ENCODE measurements around the gene ACTL10.
A peak's percentile ranks its signal among the peaks of the same experiment; 100 is the strongest.

ACTL10 gene

GRCh38 chr20:33674294-33675135 is 7.8 kb downstream of the ACTL10 start, which contains the start of gene NECAB3 (continued):
- TF ChIP-seq, protein P1, sequence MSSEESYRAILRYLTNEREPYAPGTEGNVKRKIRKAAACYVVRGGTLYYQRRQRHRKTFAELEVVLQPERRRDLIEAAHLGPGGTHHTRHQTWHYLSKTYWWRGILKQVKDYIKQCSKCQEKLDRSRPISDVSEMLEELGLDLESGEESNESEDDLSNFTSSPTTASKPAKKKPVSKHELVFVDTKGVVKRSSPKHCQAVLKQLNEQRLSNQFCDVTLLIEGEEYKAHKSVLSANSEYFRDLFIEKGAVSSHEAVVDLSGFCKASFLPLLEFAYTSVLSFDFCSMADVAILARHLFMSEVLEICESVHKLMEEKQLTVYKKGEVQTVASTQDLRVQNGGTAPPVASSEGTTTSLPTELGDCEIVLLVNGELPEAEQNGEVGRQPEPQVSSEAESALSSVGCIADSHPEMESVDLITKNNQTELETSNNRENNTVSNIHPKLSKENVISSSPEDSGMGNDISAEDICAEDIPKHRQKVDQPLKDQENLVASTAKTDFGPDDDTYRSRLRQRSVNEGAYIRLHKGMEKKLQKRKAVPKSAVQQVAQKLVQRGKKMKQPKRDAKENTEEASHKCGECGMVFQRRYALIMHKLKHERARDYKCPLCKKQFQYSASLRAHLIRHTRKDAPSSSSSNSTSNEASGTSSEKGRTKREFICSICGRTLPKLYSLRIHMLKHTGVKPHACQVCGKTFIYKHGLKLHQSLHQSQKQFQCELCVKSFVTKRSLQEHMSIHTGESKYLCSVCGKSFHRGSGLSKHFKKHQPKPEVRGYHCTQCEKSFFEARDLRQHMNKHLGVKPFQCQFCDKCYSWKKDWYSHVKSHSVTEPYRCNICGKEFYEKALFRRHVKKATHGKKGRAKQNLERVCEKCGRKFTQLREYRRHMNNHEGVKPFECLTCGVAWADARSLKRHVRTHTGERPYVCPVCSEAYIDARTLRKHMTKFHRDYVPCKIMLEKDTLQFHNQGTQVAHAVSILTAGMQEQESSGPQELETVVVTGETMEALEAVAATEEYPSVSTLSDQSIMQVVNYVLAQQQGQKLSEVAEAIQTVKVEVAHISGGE (tag by site-specific recombination; conservative IDR thresholded peaks at IDR 0.05; ENCODE audit: low read depth): no peak
- TF ChIP-seq ZNF404 (tag by site-specific recombination; IDR thresholded peaks at IDR 0.05) (no peak), ZNF16 (tag by site-specific recombination; IDR thresholded peaks at IDR 0.05; ENCODE audit: low read depth) (no peak), GLI4 (tag by site-specific recombination; IDR thresholded peaks at IDR 0.05) (no peak), ZNF354C (tag by site-specific recombination; IDR thresholded peaks at IDR 0.05; ENCODE audit: borderline replicate concordance, low read depth) (no peak), ZNF112 (tag by site-specific recombination; IDR thresholded peaks at IDR 0.05) (no peak), ZNF140 (tag by site-specific recombination; IDR thresholded peaks at IDR 0.05) (no peak), ZNF114 (tag by site-specific recombination; IDR thresholded peaks at IDR 0.05) (no peak), ZNF521 (tag by site-specific recombination; IDR thresholded peaks at IDR 0.05) (no peak), ZNF792 (tag by site-specific recombination; IDR thresholded peaks at IDR 0.05) (no peak), ZNF658 (tag by site-specific recombination; IDR thresholded peaks at IDR 0.05) (no peak), ZNF398 (tag by site-specific recombination; IDR thresholded peaks at IDR 0.05) (peak; percentile 7; the same call in 1 of the 2 replicates), ZNF214 (tag by site-specific recombination; IDR thresholded peaks at IDR 0.05; ENCODE audit: borderline replicate concordance) (no peak), MEIS1 (CRISPR knock-in tag; IDR thresholded peaks at IDR 0.05; ENCODE audit: borderline replicate concordance) (no peak), PRDM1 (tag by site-specific recombination; IDR thresholded peaks at IDR 0.05) (no peak), SALL2 (tag by site-specific recombination; IDR thresholded peaks at IDR 0.05; ENCODE audit: borderline replicate concordance) (no peak), ZNF626 (tag by site-specific recombination; IDR thresholded peaks at IDR 0.05) (no peak), ZNF544 (tag by site-specific recombination; IDR thresholded peaks at IDR 0.05) (no peak), ZNF701 (tag by site-specific recombination; IDR thresholded peaks at IDR 0.05) (no peak), ZNF624 (tag by site-specific recombination; IDR thresholded peaks at IDR 0.05) (no peak), KLF8 (tag by site-specific recombination; IDR thresholded peaks at IDR 0.05) (peak; percentile 62; the same call in 1 of the 2 replicates), ZFP37 (tag by site-specific recombination; IDR thresholded peaks at IDR 0.05) (peak; percentile 27; the same call in 1 of the 2 replicates), ZBTB48 (tag by site-specific recombination; IDR thresholded peaks at IDR 0.05) (peak; percentile 32; the same call in 1 of the 2 replicates), ZNF341 (tag by site-specific recombination; IDR thresholded peaks at IDR 0.05; ENCODE audit: low read depth) (no peak), ZNF610 (tag by site-specific recombination; IDR thresholded peaks at IDR 0.05; ENCODE audit: borderline replicate concordance) (peak; percentile 35; the same call in 1 of the 2 replicates), ZNF530 (tag by site-specific recombination; IDR thresholded peaks at IDR 0.05; ENCODE audit: low read depth) (no peak), PRDM2 (tag by site-specific recombination; IDR thresholded peaks at IDR 0.05; ENCODE audit: borderline replicate concordance) (no peak), ZNF24 (tag by site-specific recombination; IDR thresholded peaks at IDR 0.05) (no peak), ZNF791 (tag by site-specific recombination; IDR thresholded peaks at IDR 0.05) (no peak), TCF7L2 (IDR thresholded peaks at IDR 0.05; ENCODE audit: borderline replicate concordance, low read depth, low read length) (no peak)
